AG04449 (cell line): ENCODE results near the gene SLC22A4.

Experiments
- CTCF ChIA-PET: fragments of 350-600 bp; formaldehyde crosslinking; extraction: SDS; loops from one replicate; lab custom pipeline; 2021; ENCODE audit warnings: antibody characterized with exemption; lab: Yijun Ruan, JAX
- POLR2A ChIA-PET: fragments of 400-600, 350-600 bp; formaldehyde crosslinking; extraction: SDS; loops from one replicate; lab custom pipeline; 2020; ENCODE audit warnings: antibody characterized with exemption, inconsistent platforms; lab: Yijun Ruan, JAX
- DNase-seq: peaks from one replicate; pipeline ENCODE4 v3.0.0-alpha.2; 2010; ENCODE audit warnings: low read depth, low spot score
- H3K4me3 ChIP-seq: 2 replicates; pipeline ENCODE4 v1.5.1; 2011; ENCODE audit warnings: low read depth, mild to moderate bottlenecking, control low read depth, low read length
- CTCF ChIP-seq: IDR thresholded peaks from one replicate; pipeline ENCODE4 v1.5.1; 2011; ENCODE audit warnings: mild to moderate bottlenecking, moderate library complexity, low read length, control low read depth, inconsistent platforms; ENCODE audit not compliant: insufficient read depth; ENCODE audit errors: missing control alignments

SLC22A4 gene

GRCh38 chr5:132266031-132266835 is 28.0 kb upstream of the SLC22A4 start:
- POLR2A ChIA-PET = no interaction called here
- no peak for TF ChIP-seq CTCF
- H3K4me3 ChIP-seq = no peak overlapping the region
- CTCF ChIA-PET = interaction anchor here (0.6 to 21.8 kb wide), 2 partner anchors 28 to 205 kb away, joined by 3 to 416 read pairs; no protein-coding TSS in a partner anchor
- DNase-seq = no peak

GRCh38 chr5:132266836-132267160 is 27.4 kb upstream of the SLC22A4 start:
- no peak overlapping the region for H3K4me3 ChIP-seq
- CTCF ChIA-PET = interaction anchor here (1.7 kb wide), 1 partner anchor 86 kb away, joined by 4 read pairs; no protein-coding TSS in a partner anchor
- no peak for TF ChIP-seq CTCF
- POLR2A ChIA-PET = no interaction called here
- DNase-seq = no peak

GRCh38 chr5:132267166-132267739 is 26.9 kb upstream of the SLC22A4 start:
- TF ChIP-seq CTCF = no peak
- H3K4me3 ChIP-seq = no peak overlapping the region
- ChIA-PET POLR2A (no interaction called here), CTCF (interaction anchor here (1.7 to 2.6 kb wide), 3 partner anchors 15 to 87 kb away, joined by 4 to 12 read pairs (median 5); no protein-coding TSS in a partner anchor)
- no peak for DNase-seq

GRCh38 chr5:132267931-132268768 is 26.0 kb upstream of the SLC22A4 start:
- POLR2A ChIA-PET = no interaction called here
- DNase-seq = no peak
- TF ChIP-seq CTCF = no peak

GRCh38 chr5:132268769-132269551 is 25.2 kb upstream of the SLC22A4 start:
- peak; percentile 41 for DNase-seq
- H3K4me3 ChIP-seq = no peak overlapping the region
- ChIA-PET CTCF (interaction anchor here (1.1 to 2.6 kb wide), 5 partner anchors 10 to 79 kb away, joined by 3 to 12 read pairs (median 5); no protein-coding TSS in a partner anchor), POLR2A (no interaction called here)
- no peak for TF ChIP-seq CTCF

More at GRCh38 chr5:132267931-132268768, 26.0 kb upstream of the SLC22A4 start:
- CTCF ChIA-PET = interaction anchor here (1.2 to 2.6 kb wide), 5 partner anchors 11 to 88 kb away, joined by 3 to 12 read pairs (median 5); no protein-coding TSS in a partner anchor
- H3K4me3 ChIP-seq = no peak overlapping the region
